ENCODE measurements around the gene ETV6.

ETV6 gene

GRCh38 chr12:11869406-11869805 is 219.9 kb downstream of the ETV6 start:
- DNase-seq = no peak

- DNase-seq = no peak
Observed at GRCh38 chr12:11870041-11870451, 220.6 kb downstream of the ETV6 start.

- DNase-seq = no peak
Observed at GRCh38 chr12:11872055-11872454, 222.6 kb downstream of the ETV6 start.

- DNase-seq = no peak
Observed at GRCh38 chr12:11875414-11875935, 226.0 kb downstream of the ETV6 start.

GRCh38 chr12:11876307-11876706 is 226.8 kb downstream of the ETV6 start:
- no peak for DNase-seq

GRCh38 chr12:11877102-11877826 is 227.8 kb downstream of the ETV6 start:
- DNase-seq = no peak

GRCh38 chr12:11877869-11878780 is 228.7 kb downstream of the ETV6 start:
- no peak for DNase-seq

GRCh38 chr12:11879306-11879705 is 229.8 kb downstream of the ETV6 start:
- DNase-seq = no peak

- no peak for DNase-seq
Observed at GRCh38 chr12:11880381-11880780, 230.9 kb downstream of the ETV6 start.

- DNase-seq = no peak
Observed at GRCh38 chr12:11881835-11882234, 232.4 kb downstream of the ETV6 start.

GRCh38 chr12:11882301-11883019 is 233.0 kb downstream of the ETV6 start:
- DNase-seq = no peak

- DNase-seq = no peak
Observed at GRCh38 chr12:11884116-11884515, 234.6 kb downstream of the ETV6 start.

- DNase-seq = no peak
Observed at GRCh38 chr12:11884706-11885105, 235.2 kb downstream of the ETV6 start.

- DNase-seq = no peak
Observed at GRCh38 chr12:11885261-11886038, 236.0 kb downstream of the ETV6 start.

- no peak for DNase-seq
Observed at GRCh38 chr12:11886339-11886738, 236.9 kb downstream of the ETV6 start.

GRCh38 chr12:11888029-11888428 is 238.6 kb downstream of the ETV6 start:
- DNase-seq = no peak

GRCh38 chr12:11891346-11891745 is 241.9 kb downstream of the ETV6 start:
- DNase-seq = no peak

- no peak for DNase-seq
Observed at GRCh38 chr12:11891754-11892386, 242.4 kb downstream of the ETV6 start.

- DNase-seq = no peak
Observed at GRCh38 chr12:11893998-11894397, 244.5 kb downstream of the ETV6 start.

GRCh38 chr12:11894890-11895289 is 245.4 kb downstream of the ETV6 start:
- DNase-seq = no peak

GRCh38 chr12:11895421-11896078 is 246.1 kb downstream of the ETV6 start:
- DNase-seq = no peak

All from NCI-H446 treated with DMSO at 0.1 percent for 48 hours (cell line).